Upper lobe of left lung (tissue), 6 donors: ENCODE measurements around the gene MOCS1. TPM values are rescaled to one million over a fixed set of nuclear protein-coding genes. Genes with fewer than 3 reads are reported as not detected.
A peak's percentile ranks its signal among the peaks of the same experiment; 100 is the strongest.

Experiments
- ATAC-seq, 2 donors: fragments of 200-7000 bp; cut with Tn5 transposase; one replicate each; pipeline ENCODE4 v1.9.1; 2022; ENCODE audit warnings: mild to moderate bottlenecking in 2 of 2, moderate library complexity in 2 of 2; ENCODE audit not compliant: low FRiP score in 2 of 2
- DNase-seq, 2 donors: peaks; one replicate each; pipeline ENCODE4 v3.0.0-alpha.2; 2019 to 2020
- H3K27ac ChIP-seq, 4 donors: fragments of 200-600 bp; sonication (generic); one replicate each; pipeline ENCODE4 v1.5.1; 2016 to 2019
- H3K27me3 ChIP-seq, 4 donors: fragments of 200-600 bp; sonication (generic); one replicate each; pipeline ENCODE4 v1.5.1; 2017 to 2019
- H3K36me3 ChIP-seq, 4 donors: fragments of 200-600 bp; sonication (generic); one replicate each; pipeline ENCODE4 v1.5.1; 2016 to 2019
- H3K4me1 ChIP-seq, 4 donors: fragments of 200-600 bp; sonication (generic); one replicate each; pipeline ENCODE4 v1.5.1; 2018 to 2019
- H3K4me3 ChIP-seq, 4 donors: fragments of 200-600 bp; sonication (generic); one replicate each; pipeline ENCODE4 v1.5.1; 2017 to 2019; ENCODE audit warnings: mild to moderate bottlenecking in 2 of 4, moderate library complexity in 1 of 4
- H3K9me3 ChIP-seq, 4 donors: fragments of 200-600 bp; sonication (generic); one replicate each; pipeline ENCODE4 v1.5.1; 2018 to 2019
- CTCF ChIP-seq, 6 experiments: fragments of 450-650 bp in 4 of 6; fragments of 200-600 bp in 2 of 6; sonication (generic) in 2 of 6; IDR thresholded peaks; one replicate each; pipeline ENCODE4 v1.5.1; 2016 to 2019; ENCODE audit warnings: antibody characterized with exemption in 6 of 6
- EP300 ChIP-seq, 4 donors: sonication (generic); formaldehyde crosslinking; IDR thresholded peaks; one replicate each; pipeline ENCODE4 v1.5.1; 2017; ENCODE audit warnings: antibody characterized with exemption in 4 of 4, control low read depth in 2 of 4
- POLR2A ChIP-seq, 4 donors: fragments of 450-650 bp; IDR thresholded peaks; one replicate each; pipeline ENCODE4 v1.5.1; 2016 to 2017; ENCODE audit warnings: antibody characterized with exemption in 4 of 4, mild to moderate bottlenecking in 2 of 4
- POLR2AphosphoS5 ChIP-seq, 2 donors: sonication (generic); formaldehyde crosslinking; IDR thresholded peaks; one replicate each; pipeline ENCODE4 v1.5.1; 2017; ENCODE audit warnings: antibody characterized with exemption in 2 of 2
- WGBS, 2 donors: methylation state at CpG; one replicate each; pipeline ENCODE4 v1.1.5; 2017 to 2018; 5-methylcytosine and 5-hydroxymethylcytosine counted together
- total RNA-seq, 6 donors: library from RNA; depleted of rRNA in 4 of 6; stranded (reverse); fragments of >200 nt in 4 of 6; gene quantifications; one replicate each; pipeline versions ENCODE4 v1.1.0 to v1.2.1, GENCODE V29; 2016 to 2021
- donor health status: DM: no; HTN: no; CAD: no; lungs with moderate emphysema.
- donor health status: DM: no; HTN: yes; CAD: no; lungs with severe emphysema.

The MOCS1 gene
- total RNA-seq, 6 donors from 2014 or later = 15.0 to 49.2 (median 26.3) TPM

- H3K4me1 ChIP-seq = peaks cover 0 to 10% (median 7%) of the 10 kb centered on the region in 4 donors
- DNase-seq = no peak
- ATAC-seq = no peak
- H3K27ac ChIP-seq = no peak overlapping the region
- TF ChIP-seq EP300 (IDR thresholded peaks at IDR 0.05) = peak in 1 of 4 donors; percentile 8
- no peak for TF ChIP-seq POLR2AphosphoS5 (IDR thresholded peaks at IDR 0.05)
- no peak overlapping the region for H3K4me3 ChIP-seq
- WGBS, 2 donors = 59 to 74% methylated on average over 3 of the region's 3 CpGs
- no peaks in the 10 kb centered on the region for H3K9me3 ChIP-seq
- no peaks in the 10 kb centered on the region for H3K36me3 ChIP-seq
- no peaks in the 10 kb centered on the region for H3K27me3 ChIP-seq
These were observed 3.5 kb upstream of the MOCS1 start for GRCh38 chr6:39937686-39938333.

GRCh38 chr6:39936857-39937256, 2.6 kb upstream of the MOCS1 start:
- Histone ChIP-seq H3K4me1 (peaks cover 0 to 12% (median 8%) of the 10 kb centered on the region in 4 donors), H3K9me3 (no peaks in the 10 kb centered on the region), H3K27ac (no peak overlapping the region), H3K4me3 (no peak overlapping the region), H3K27me3 (no peaks in the 10 kb centered on the region), H3K36me3 (no peaks in the 10 kb centered on the region)
- ATAC-seq (no peak), DNase-seq (no peak)
- no peak for TF ChIP-seq CTCF (IDR thresholded peaks at IDR 0.05)
- TF ChIP-seq POLR2A (IDR thresholded peaks at IDR 0.05) = no peak
- TF ChIP-seq EP300 (IDR thresholded peaks at IDR 0.05) = no peak
- TF ChIP-seq POLR2AphosphoS5 (IDR thresholded peaks at IDR 0.05) = no peak
- 91 to 97% methylated on average over 1 of the region's 1 CpG for WGBS, 2 donors

GRCh38 chr6:39935241-39935640, 979 bp upstream of the MOCS1 start:
- Histone ChIP-seq H3K36me3 (no peaks in the 10 kb centered on the region), H3K4me1 (peaks cover 0 to 18% (median 12%) of the 10 kb centered on the region in 4 donors), H3K27me3 (no peaks in the 10 kb centered on the region), H3K4me3 (no peak overlapping the region), H3K27ac (peak overlapping the region in 1 of 4 donors; percentile 17), H3K9me3 (no peaks in the 10 kb centered on the region)
- TF ChIP-seq POLR2A (IDR thresholded peaks at IDR 0.05) = no peak
- TF ChIP-seq POLR2AphosphoS5 (IDR thresholded peaks at IDR 0.05) = no peak
- TF ChIP-seq EP300 (IDR thresholded peaks at IDR 0.05) = no peak
- TF ChIP-seq CTCF (IDR thresholded peaks at IDR 0.05) = no peak
- DNase-seq (no peak), ATAC-seq (no peak)
- 62 to 83% methylated on average over 2 of the region's 2 CpGs for WGBS, 2 donors

GRCh38 chr6:39933669-39934130, 562 bp downstream of the MOCS1 start:
- Histone ChIP-seq H3K9me3 (no peaks in the 10 kb centered on the region), H3K36me3 (no peaks in the 10 kb centered on the region), H3K27me3 (no peaks in the 10 kb centered on the region), H3K4me1 (peaks cover 0 to 22% (median 18%) of the 10 kb centered on the region in 4 donors), H3K4me3 (peak overlapping the region; percentile 6 to 92 (median 73)), H3K27ac (peak overlapping the region; percentile 78 to 91 (median 86))
- ATAC-seq = no peak
- WGBS, 2 donors = 19 to 38% methylated on average over 8 to 9 of the region's 9 CpGs
- DNase-seq = no peak
- TF ChIP-seq EP300 (IDR thresholded peaks at IDR 0.05) (no peak), POLR2AphosphoS5 (IDR thresholded peaks at IDR 0.05) (no peak), POLR2A (IDR thresholded peaks at IDR 0.05) (no peak), CTCF (IDR thresholded peaks at IDR 0.05) (no peak)

GRCh38 chr6:39932386-39932910, 1.8 kb downstream of the MOCS1 start:
- WGBS, 2 donors = 86 to 94% methylated on average over 8 of the region's 8 CpGs
- H3K27ac ChIP-seq = peak overlapping the region; percentile 78 to 91 (median 86)
- H3K9me3 ChIP-seq = no peaks in the 10 kb centered on the region
- no peaks in the 10 kb centered on the region for H3K36me3 ChIP-seq
- peaks cover 0 to 26% (median 19%) of the 10 kb centered on the region in 4 donors for H3K4me1 ChIP-seq
- TF ChIP-seq POLR2AphosphoS5 (IDR thresholded peaks at IDR 0.05) (no peak), EP300 (IDR thresholded peaks at IDR 0.05) (no peak), POLR2A (IDR thresholded peaks at IDR 0.05) (no peak), CTCF (IDR thresholded peaks at IDR 0.05) (no peak)
- H3K4me3 ChIP-seq = peak overlapping the region in 3 of 4 donors; percentile 64 to 92 (median 82)
- H3K27me3 ChIP-seq = no peaks in the 10 kb centered on the region
- ATAC-seq (no peak), DNase-seq (no peak)
